ENCODE results near the gene SH3PXD2B.

Gene SH3PXD2B

DNA sequence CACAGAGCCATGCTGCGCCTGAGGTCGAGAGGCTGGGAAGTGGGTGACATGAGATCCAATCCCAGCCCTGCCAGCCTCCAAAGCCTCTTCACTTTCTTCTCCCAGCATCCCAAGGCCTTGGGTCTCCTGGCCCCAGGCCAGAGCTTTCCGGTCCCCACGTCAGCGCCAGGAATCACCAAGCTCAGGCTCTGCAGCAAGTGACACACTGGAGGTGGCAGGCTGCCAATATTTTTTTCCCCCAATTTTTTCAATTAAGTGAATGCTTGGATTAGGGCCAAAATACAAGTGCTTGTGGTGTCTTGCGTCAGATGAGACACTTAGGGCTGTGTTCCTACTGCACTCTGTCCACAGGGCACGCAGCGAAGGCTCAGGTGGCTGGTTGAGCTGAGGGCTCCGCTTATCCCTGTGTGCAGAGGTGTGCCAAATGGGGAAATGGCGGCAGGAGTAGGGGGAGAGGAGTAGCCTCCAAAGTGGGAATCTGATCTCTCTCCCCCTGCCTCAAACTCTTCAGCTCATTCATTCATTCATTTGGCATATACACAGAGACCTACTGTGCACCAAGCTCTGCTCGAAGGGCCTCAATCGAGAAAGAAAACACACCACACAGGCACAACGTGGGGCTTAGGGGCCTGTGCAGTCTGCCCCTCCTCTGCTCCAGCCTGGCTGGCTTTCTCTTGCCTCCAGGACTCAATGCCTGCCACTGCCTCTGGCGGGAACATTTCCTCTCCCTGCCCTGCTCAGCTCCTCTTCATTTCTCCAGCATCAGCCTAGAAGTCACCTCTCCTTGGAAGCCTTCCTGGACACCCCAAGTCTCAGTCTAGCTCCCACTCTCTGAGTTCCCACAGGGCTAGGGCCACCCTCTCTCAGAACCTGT, 16.6 kb downstream of the SH3PXD2B start:
- Histone ChIP-seq H3K27me3 (ENCODE audit: control insufficient read depth in 1 of 2, insufficient read depth in 2 of 2, low read length in 2 of 2) (no peaks in the 10 kb centered on the region), H3K4me3 (ENCODE audit: low read depth in 1 of 2, low read length in 2 of 2) (no peak overlapping the region), H3K36me3 (ENCODE audit: control insufficient read depth in 1 of 2, insufficient read depth in 2 of 2, low read length in 2 of 2) (no peaks in the 10 kb centered on the region), H3K27ac (ENCODE audit: low read depth, low read length) (no peak overlapping the region), H3K4me1 (ENCODE audit: control insufficient read depth in 1 of 2, insufficient read depth in 2 of 2, low read length in 2 of 2) (peaks cover 6 to 17% of the 10 kb centered on the region in 2 donors), H3K9me3 (ENCODE audit: control insufficient read depth in 1 of 2, low read length in 2 of 2) (no peaks in the 10 kb centered on the region), H3K9ac (ENCODE audit: low read depth in 1 of 2, low read length in 2 of 2) (peak overlapping the region in 1 of 2 donors; percentile 17)

DNA sequence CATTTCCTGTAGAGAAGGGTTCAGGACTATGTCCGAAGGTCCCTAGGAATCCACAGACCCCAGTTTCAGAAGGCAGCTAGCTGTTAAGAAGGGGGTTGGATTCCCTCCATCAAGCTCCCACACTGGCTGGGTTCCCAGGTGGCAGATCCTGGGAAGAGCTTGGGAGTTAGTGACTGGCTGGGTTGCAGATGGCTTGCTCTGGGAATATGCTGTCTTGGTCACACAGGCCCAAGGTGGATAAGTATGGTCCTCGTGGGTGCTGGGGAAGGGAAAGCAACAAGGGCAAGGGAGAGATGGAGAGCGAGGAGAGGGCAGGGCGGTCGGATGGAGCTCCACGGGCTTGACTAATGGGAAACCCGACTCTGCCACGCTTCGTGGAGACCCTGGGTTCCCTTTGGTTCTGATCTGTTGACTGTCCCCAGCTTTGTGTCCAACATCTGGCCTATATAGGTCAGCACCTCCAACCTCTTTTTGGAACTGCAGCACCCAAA, 17.4 kb downstream of the SH3PXD2B start:
- H3K27me3 ChIP-seq (ENCODE audit: control insufficient read depth in 1 of 2, insufficient read depth in 2 of 2, low read length in 2 of 2) = no peaks in the 10 kb centered on the region
- H3K4me3 ChIP-seq (ENCODE audit: low read depth in 1 of 2, low read length in 2 of 2) = no peak overlapping the region
- no peak overlapping the region for H3K27ac ChIP-seq (ENCODE audit: low read depth, low read length)
- no peaks in the 10 kb centered on the region for H3K9me3 ChIP-seq (ENCODE audit: control insufficient read depth in 1 of 2, low read length in 2 of 2)
- H3K36me3 ChIP-seq (ENCODE audit: control insufficient read depth in 1 of 2, insufficient read depth in 2 of 2, low read length in 2 of 2) = no peaks in the 10 kb centered on the region
- H3K9ac ChIP-seq (ENCODE audit: low read depth in 1 of 2, low read length in 2 of 2) = no peak overlapping the region
- peaks cover 6 to 17% of the 10 kb centered on the region in 2 donors for H3K4me1 ChIP-seq (ENCODE audit: control insufficient read depth in 1 of 2, insufficient read depth in 2 of 2, low read length in 2 of 2)

GRCh38 chr5:172436078-172436878, 18.0 kb downstream of the SH3PXD2B start:
- H3K4me1 ChIP-seq (ENCODE audit: control insufficient read depth in 1 of 2, insufficient read depth in 2 of 2, low read length in 2 of 2) = peaks cover 6 to 17% of the 10 kb centered on the region in 2 donors

GRCh38 chr5:172435362-172436077, 18.8 kb downstream of the SH3PXD2B start:
- Histone ChIP-seq H3K27me3 (ENCODE audit: control insufficient read depth in 1 of 2, insufficient read depth in 2 of 2, low read length in 2 of 2) (no peaks in the 10 kb centered on the region), H3K9me3 (ENCODE audit: control insufficient read depth in 1 of 2, low read length in 2 of 2) (no peaks in the 10 kb centered on the region), H3K9ac (ENCODE audit: low read depth in 1 of 2, low read length in 2 of 2) (no peak overlapping the region), H3K4me1 (ENCODE audit: control insufficient read depth in 1 of 2, insufficient read depth in 2 of 2, low read length in 2 of 2) (peaks cover 6 to 17% of the 10 kb centered on the region in 2 donors), H3K27ac (ENCODE audit: low read depth, low read length) (no peak overlapping the region), H3K36me3 (ENCODE audit: control insufficient read depth in 1 of 2, insufficient read depth in 2 of 2, low read length in 2 of 2) (no peaks in the 10 kb centered on the region), H3K4me3 (ENCODE audit: low read depth in 1 of 2, low read length in 2 of 2) (no peak overlapping the region)

More at GRCh38 chr5:172436078-172436878, 18.0 kb downstream of the SH3PXD2B start:
- no peaks in the 10 kb centered on the region for H3K9me3 ChIP-seq (ENCODE audit: control insufficient read depth in 1 of 2, low read length in 2 of 2)
- no peaks in the 10 kb centered on the region for H3K27me3 ChIP-seq (ENCODE audit: control insufficient read depth in 1 of 2, insufficient read depth in 2 of 2, low read length in 2 of 2)
- H3K36me3 ChIP-seq (ENCODE audit: control insufficient read depth in 1 of 2, insufficient read depth in 2 of 2, low read length in 2 of 2) = no peaks in the 10 kb centered on the region
- no peak overlapping the region for H3K4me3 ChIP-seq (ENCODE audit: low read depth in 1 of 2, low read length in 2 of 2)
- H3K9ac ChIP-seq (ENCODE audit: low read depth in 1 of 2, low read length in 2 of 2) = no peak overlapping the region
- H3K27ac ChIP-seq (ENCODE audit: low read depth, low read length) = no peak overlapping the region

DNA sequence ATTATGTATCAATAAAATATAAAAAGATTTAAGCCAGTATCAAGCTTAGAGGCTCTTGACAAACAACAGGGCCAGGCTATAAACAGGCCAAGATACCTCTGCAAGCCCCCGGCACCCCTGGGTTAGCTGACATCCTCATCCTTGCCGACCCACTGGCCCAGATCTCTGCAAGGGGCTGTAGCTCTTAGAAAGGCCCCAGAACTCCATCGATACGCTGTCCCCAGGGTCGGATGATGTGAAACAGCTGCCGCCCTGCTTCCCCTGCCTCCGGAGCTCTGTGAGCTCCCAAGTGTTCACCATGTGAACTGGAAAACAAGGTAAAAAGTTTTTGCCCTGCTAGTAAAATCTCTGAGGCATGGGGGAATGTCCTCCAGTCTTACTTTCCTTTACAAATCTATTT, 20.1 kb downstream of the SH3PXD2B start:
- Histone ChIP-seq H3K9me3 (ENCODE audit: control insufficient read depth in 1 of 2, low read length in 2 of 2) (no peaks in the 10 kb centered on the region), H3K36me3 (ENCODE audit: control insufficient read depth in 1 of 2, insufficient read depth in 2 of 2, low read length in 2 of 2) (no peaks in the 10 kb centered on the region), H3K9ac (ENCODE audit: low read depth in 1 of 2, low read length in 2 of 2) (no peak overlapping the region), H3K27me3 (ENCODE audit: control insufficient read depth in 1 of 2, insufficient read depth in 2 of 2, low read length in 2 of 2) (no peaks in the 10 kb centered on the region), H3K27ac (ENCODE audit: low read depth, low read length) (no peak overlapping the region), H3K4me1 (ENCODE audit: control insufficient read depth in 1 of 2, insufficient read depth in 2 of 2, low read length in 2 of 2) (peaks cover 10 to 24% of the 10 kb centered on the region in 2 donors), H3K4me3 (ENCODE audit: low read depth in 1 of 2, low read length in 2 of 2) (no peak overlapping the region)

DNA sequence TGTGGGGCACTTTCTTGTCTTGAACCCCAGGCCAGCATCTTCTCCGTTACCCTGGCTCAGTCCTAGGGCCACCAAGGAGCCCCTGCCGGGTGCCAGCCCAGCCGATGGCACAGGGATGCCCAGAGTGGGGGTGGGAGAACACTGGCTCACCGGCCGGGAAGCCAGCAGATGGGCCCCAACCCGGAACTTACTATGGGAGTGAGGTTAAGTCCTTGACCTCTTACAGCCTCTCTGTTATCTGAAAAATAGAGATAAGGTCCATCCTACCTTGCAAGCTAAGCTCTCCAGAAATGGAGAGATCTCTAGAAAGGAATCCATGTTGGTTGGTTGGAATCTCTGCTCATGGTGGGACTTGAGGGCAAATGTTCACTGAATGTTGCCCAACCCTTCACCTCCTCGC, 20.8 kb downstream of the SH3PXD2B start:
- peaks cover 14 to 23% of the 10 kb centered on the region in 2 donors for H3K4me1 ChIP-seq (ENCODE audit: control insufficient read depth in 1 of 2, insufficient read depth in 2 of 2, low read length in 2 of 2)

DNA sequence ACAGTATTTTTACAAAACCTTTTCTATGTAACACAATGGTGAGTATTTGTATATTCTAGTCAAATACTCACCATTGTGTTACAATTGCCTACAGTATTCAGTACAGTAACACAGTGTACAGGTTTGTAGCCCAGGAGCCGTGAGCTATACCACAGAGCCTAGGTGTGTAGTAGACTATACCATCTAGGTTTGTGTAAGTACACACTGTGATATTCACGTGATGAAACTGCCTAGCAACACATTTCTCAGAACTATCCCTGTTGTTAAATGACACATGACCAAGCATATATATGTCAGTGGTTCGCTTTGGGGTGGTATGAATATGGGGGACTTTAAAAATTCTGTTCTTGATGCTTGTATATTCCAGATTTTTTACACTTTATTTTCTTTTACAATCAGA, 21.3 kb downstream of the SH3PXD2B start:
- Histone ChIP-seq H3K27ac (ENCODE audit: low read depth, low read length) (no peak overlapping the region), H3K4me3 (ENCODE audit: low read depth in 1 of 2, low read length in 2 of 2) (no peak overlapping the region), H3K9ac (ENCODE audit: low read depth in 1 of 2, low read length in 2 of 2) (no peak overlapping the region), H3K9me3 (ENCODE audit: control insufficient read depth in 1 of 2, low read length in 2 of 2) (no peaks in the 10 kb centered on the region), H3K27me3 (ENCODE audit: control insufficient read depth in 1 of 2, insufficient read depth in 2 of 2, low read length in 2 of 2) (no peaks in the 10 kb centered on the region), H3K4me1 (ENCODE audit: control insufficient read depth in 1 of 2, insufficient read depth in 2 of 2, low read length in 2 of 2) (peaks cover 18% of the 10 kb centered on the region in 2 donors), H3K36me3 (ENCODE audit: control insufficient read depth in 1 of 2, insufficient read depth in 2 of 2, low read length in 2 of 2) (no peaks in the 10 kb centered on the region)

More for the DNA sequence above, 20.8 kb downstream of the SH3PXD2B start:
- Histone ChIP-seq H3K9me3 (ENCODE audit: control insufficient read depth in 1 of 2, low read length in 2 of 2) (no peaks in the 10 kb centered on the region), H3K27me3 (ENCODE audit: control insufficient read depth in 1 of 2, insufficient read depth in 2 of 2, low read length in 2 of 2) (no peaks in the 10 kb centered on the region), H3K36me3 (ENCODE audit: control insufficient read depth in 1 of 2, insufficient read depth in 2 of 2, low read length in 2 of 2) (no peaks in the 10 kb centered on the region), H3K27ac (ENCODE audit: low read depth, low read length) (no peak overlapping the region), H3K9ac (ENCODE audit: low read depth in 1 of 2, low read length in 2 of 2) (no peak overlapping the region), H3K4me3 (ENCODE audit: low read depth in 1 of 2, low read length in 2 of 2) (no peak overlapping the region)

DNA sequence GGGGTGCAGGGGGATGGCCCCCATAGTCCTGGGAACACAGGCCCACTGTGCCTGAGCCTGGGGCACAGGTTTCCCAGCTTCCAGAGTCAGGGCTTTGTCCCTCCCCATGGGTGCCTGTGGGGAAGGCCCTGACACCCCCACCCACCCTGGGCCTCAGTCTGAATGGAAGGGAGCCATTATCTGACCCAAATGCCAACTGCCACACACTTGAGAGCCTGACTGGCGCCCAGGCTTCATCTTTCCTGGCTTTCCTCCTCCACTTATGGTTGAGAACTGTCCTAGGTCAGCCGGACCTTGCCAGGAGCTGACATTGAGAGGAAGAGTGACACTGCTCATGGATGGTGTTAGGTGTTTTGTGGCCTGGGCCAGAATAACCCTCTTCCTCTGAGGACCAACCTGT, 24.0 kb downstream of the SH3PXD2B start:
- Histone ChIP-seq H3K4me1 (ENCODE audit: control insufficient read depth in 1 of 2, insufficient read depth in 2 of 2, low read length in 2 of 2) (peaks cover 13 to 24% of the 10 kb centered on the region in 2 donors), H3K27ac (ENCODE audit: low read depth, low read length) (no peak overlapping the region), H3K9me3 (ENCODE audit: control insufficient read depth in 1 of 2, low read length in 2 of 2) (no peaks in the 10 kb centered on the region), H3K4me3 (ENCODE audit: low read depth in 1 of 2, low read length in 2 of 2) (no peak overlapping the region), H3K27me3 (ENCODE audit: control insufficient read depth in 1 of 2, insufficient read depth in 2 of 2, low read length in 2 of 2) (no peaks in the 10 kb centered on the region), H3K9ac (ENCODE audit: low read depth in 1 of 2, low read length in 2 of 2) (no peak overlapping the region), H3K36me3 (ENCODE audit: control insufficient read depth in 1 of 2, insufficient read depth in 2 of 2, low read length in 2 of 2) (no peaks in the 10 kb centered on the region)

DNA sequence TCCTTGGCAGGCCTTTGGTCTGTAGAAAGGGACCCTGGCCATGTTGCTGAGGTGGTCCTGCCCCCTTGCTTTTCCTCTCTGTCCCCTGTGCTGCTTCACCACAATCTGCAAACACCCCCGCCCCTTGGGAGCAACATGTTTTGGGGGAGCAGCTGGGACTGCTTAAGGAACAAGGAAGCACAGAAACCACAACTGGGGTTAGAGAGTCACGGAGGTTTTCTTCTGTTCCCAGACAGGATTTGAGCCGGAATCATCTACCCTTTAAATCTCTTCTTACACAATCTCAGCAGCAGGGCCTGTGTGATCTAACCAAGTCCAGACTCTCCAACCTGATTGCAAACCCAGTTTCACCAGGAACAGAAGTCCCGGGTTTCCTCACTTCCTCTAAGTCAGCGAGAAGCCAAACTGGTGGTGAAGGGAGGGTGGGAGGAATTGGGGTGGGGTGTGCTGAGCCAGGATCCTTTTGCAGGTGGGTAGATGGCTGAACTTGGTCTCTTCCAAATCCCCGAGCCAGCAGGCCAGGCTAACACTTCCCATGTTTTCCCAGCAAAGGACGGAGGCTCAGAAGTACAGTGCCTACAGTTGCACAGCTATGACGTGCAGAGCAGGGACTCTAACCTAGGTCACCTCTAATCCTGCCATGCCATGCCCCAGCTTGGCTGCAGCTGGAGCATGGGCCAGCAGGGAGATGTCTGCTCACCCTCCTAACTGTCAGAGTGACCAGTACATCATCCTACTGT, 25.0 kb downstream of the SH3PXD2B start:
- Histone ChIP-seq H3K27me3 (ENCODE audit: control insufficient read depth in 1 of 2, insufficient read depth in 2 of 2, low read length in 2 of 2) (no peaks in the 10 kb centered on the region), H3K9ac (ENCODE audit: low read depth in 1 of 2, low read length in 2 of 2) (no peak overlapping the region), H3K36me3 (ENCODE audit: control insufficient read depth in 1 of 2, insufficient read depth in 2 of 2, low read length in 2 of 2) (no peaks in the 10 kb centered on the region), H3K4me1 (ENCODE audit: control insufficient read depth in 1 of 2, insufficient read depth in 2 of 2, low read length in 2 of 2) (peaks cover 13 to 24% of the 10 kb centered on the region in 2 donors), H3K4me3 (ENCODE audit: low read depth in 1 of 2, low read length in 2 of 2) (no peak overlapping the region), H3K9me3 (ENCODE audit: control insufficient read depth in 1 of 2, low read length in 2 of 2) (no peaks in the 10 kb centered on the region), H3K27ac (ENCODE audit: low read depth, low read length) (peak overlapping the region; percentile 37)

All from duodenal mucosa (tissue), 2 donors.